PC-3 (cell line): Measurements from ENCODE around the gene DYNC1LI2.

Experiments
- CTCF ChIP-seq: fragments of 300-600 bp; sonication (generic); conservative IDR thresholded peaks from 2 replicates; pipeline ENCODE4 v1.5.1; 2017; ENCODE audit warnings: antibody characterized with exemption, low read depth, mild to moderate bottlenecking, low read length
- EZH2phosphoT487 ChIP-seq: fragments of 300-600 bp; sonication (generic); IDR thresholded peaks from 2 replicates; pipeline ENCODE4 v1.6.1; 2018; ENCODE audit warnings: mild to moderate bottlenecking, antibody characterized with exemption, low read length, borderline replicate concordance

- TF ChIP-seq CTCF = no peak
- no peak for TF ChIP-seq EZH2phosphoT487
Measured at GRCh38 chr16:66758086-66758485, 6.7 kb upstream of the DYNC1LI2 start.
